NCI-H146 (cell line): ENCODE data around the gene CMIP.

ENCODE experiments used
- DNase-seq: peaks from one replicate; lab custom pipeline; 2025; lab: John Stamatoyannopoulos, UW

The CMIP gene

GRCh38 chr16:81703177-81704155 is 258.9 kb downstream of the CMIP start:
- DNase-seq: no peak

- no peak for DNase-seq
These were observed 260.7 kb downstream of the CMIP start for GRCh38 chr16:81705261-81705660.

GRCh38 chr16:81706327-81707295 is 262.0 kb downstream of the CMIP start:
- DNase-seq: no peak

GRCh38 chr16:81707411-81708265 is 263.0 kb downstream of the CMIP start:
- no peak for DNase-seq

GRCh38 chr16:81708266-81709015 is 263.8 kb downstream of the CMIP start:
- DNase-seq: no peak

GRCh38 chr16:81709016-81709900 is 264.6 kb downstream of the CMIP start:
- DNase-seq: no peak

- no peak for DNase-seq
These were observed 265.4 kb downstream of the CMIP start for GRCh38 chr16:81710044-81710443.

GRCh38 chr16:81710596-81710995 is 266.0 kb downstream of the CMIP start:
- no peak for DNase-seq

GRCh38 chr16:81711657-81712319 is 267.2 kb downstream of the CMIP start:
- no peak for DNase-seq

GRCh38 chr16:81712681-81713080 is 268.1 kb downstream of the CMIP start:
- DNase-seq: no peak

- no peak for DNase-seq
These were observed 268.7 kb downstream of the CMIP start for GRCh38 chr16:81713295-81713772.

GRCh38 chr16:81713796-81714195 is 269.2 kb downstream of the CMIP start:
- no peak for DNase-seq

GRCh38 chr16:81714583-81714982 is 270.0 kb downstream of the CMIP start:
- DNase-seq: no peak

GRCh38 chr16:81715358-81716196 is 271.0 kb downstream of the CMIP start:
- DNase-seq: peak; percentile 19

- no peak for DNase-seq
These were observed 272.0 kb downstream of the CMIP start for GRCh38 chr16:81716478-81717225.

GRCh38 chr16:81717662-81718189 is 273.1 kb downstream of the CMIP start:
- no peak for DNase-seq

GRCh38 chr16:81718637-81719036 is 274.0 kb downstream of the CMIP start:
- no peak for DNase-seq
